HG02973 (cell line): Measurements from ENCODE around the gene SLC45A1.

Experiments
- ATAC-seq: cut with Tn5 transposase; IDR thresholded peaks from one replicate; pipeline ENCODE4 v1.9.1; 2021; ENCODE audit warnings: moderate library complexity; ENCODE audit not compliant: unreplicated experiment

The SLC45A1 gene

DNA sequence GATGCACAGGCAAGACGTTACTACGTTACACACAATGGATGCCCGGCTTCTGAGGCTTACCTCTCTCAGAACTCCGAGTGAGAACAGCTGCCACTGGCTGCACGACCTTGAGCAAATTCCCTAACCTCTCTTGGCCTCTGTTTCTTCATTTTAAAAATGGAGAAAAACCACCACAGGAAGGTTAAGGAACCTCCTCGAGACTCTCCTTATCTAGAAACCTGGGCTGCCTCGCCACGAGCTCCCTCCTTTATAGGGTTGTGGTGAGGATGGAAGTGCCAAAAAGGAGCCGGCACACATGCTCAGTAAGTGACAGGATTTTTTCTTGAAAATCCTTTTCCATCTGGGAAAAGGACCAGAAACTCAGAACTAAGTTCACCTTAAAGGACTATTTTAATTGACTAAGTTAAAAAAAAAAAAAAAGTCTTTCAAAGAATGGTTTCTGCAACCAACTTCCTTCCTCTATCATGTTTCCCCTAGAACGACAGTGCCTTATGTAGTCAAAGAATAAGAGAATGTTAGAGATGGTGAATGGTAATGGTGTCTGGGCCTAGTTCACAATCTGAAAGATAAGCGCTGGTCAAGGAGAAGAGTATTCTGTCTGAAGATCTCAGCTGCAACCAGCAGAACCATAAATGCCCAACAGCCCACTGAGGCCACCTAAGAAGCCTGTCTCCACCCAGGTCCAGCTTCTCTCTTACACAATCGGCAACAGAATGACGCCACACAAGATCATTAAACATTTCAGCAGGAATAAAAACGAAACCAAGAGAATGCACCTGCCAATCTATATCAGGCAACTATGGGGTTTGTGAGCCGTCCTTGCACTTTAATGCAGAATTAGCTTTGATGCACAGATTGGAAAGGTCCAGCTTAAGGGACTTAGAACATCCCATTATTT lies 64.9 kb downstream of the SLC45A1 start:
- no peak for ATAC-seq

- no peak for ATAC-seq
Observed at GRCh38 chr1:8384088-8384487, 66.2 kb downstream of the SLC45A1 start.

DNA sequence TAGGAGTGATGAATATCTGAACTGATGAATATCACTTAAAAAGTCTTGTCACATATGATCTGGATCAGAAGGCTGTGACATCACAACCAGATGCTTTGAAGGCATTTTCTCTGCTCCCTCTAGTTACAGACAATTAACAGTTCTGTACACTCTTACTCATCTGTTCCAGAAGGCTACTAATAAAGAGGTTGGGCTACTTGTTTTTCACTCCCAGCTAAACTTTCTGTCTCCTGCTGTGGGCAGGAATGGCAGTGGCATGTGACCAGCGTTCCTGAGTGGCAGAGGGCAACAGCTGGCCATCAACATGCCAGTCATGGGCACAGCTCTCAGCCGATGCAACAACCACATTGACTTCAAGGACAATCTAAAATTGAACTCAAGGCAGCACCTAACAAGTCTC lies 66.7 kb downstream of the SLC45A1 start:
- no peak for ATAC-seq

DNA sequence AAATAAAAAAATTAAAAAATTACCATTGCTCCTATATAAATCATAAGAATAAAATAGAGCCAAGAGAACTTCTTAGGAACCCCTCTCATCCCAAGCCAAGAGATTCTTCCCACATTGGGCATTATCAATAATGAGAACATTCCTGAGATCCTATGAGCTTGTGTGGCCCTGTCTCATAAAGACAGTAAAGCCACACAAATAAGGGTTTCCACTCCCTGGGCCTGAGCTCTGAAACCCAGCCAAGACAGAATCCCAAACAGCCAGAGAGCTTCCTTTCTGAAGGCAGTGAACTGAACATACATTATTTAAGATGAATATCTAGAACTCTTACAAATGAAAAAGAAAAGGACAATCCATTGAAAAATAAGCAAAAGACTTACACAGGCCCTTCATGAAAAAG lies 68.3 kb downstream of the SLC45A1 start:
- ATAC-seq: no peak

- ATAC-seq: no peak
Observed at GRCh38 chr1:8388732-8389562, 71.0 kb downstream of the SLC45A1 start.

GRCh38 chr1:8389958-8390535 lies 72.1 kb downstream of the SLC45A1 start:
- ATAC-seq: no peak

DNA sequence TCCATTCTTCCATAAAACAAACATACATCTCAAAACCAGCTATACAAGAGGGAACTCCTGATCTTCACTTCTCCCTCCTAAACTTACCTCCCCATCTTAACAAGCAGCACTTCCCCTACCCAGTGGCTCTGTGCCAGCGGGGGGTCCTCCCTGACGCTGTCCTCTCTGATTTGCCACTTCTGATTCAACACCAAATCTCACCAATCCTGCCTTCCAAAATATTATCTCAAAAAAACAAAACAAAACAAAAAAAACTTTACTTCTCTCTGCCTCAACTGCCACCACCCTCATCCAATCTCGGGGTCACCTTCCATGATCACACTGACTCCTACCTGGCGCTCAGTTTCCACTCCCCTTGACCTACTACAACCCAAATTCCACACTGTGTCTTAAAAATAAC lies 72.8 kb downstream of the SLC45A1 start:
- no peak for ATAC-seq

GRCh38 chr1:8392522-8392921 lies 74.6 kb downstream of the SLC45A1 start:
- no peak for ATAC-seq
